ENCODE results near the gene PDAP1. TPM values are rescaled to one million over a fixed set of nuclear protein-coding genes. Genes with fewer than 3 reads are reported as not detected.

PDAP1 gene
- total and polyA plus RNA-seq, 9 of the 15 experiments (the other 6 are each of a cell fraction or from before 2014, with no cell fraction given), result 10.2 to 315 (median 129) TPM

GRCh38 chr7:99408379-99409191, at the start of gene PDAP1, which contains the start of gene BUD31 (continued):
- TF ChIP-seq CHD7 (IDR thresholded peaks at IDR 0.05; ENCODE audit: low read depth, low read length) (no peak), KLF16 (IDR thresholded peaks at IDR 0.05) (no peak), HES1 (IDR thresholded peaks at IDR 0.05; ENCODE audit: low read depth) (no peak), FOS (IDR thresholded peaks at IDR 0.05; ENCODE audit: extremely low read depth, insufficient read length) (no peak), POLR2B (IDR thresholded peaks at IDR 0.05; ENCODE audit: low read depth, partially characterized antibody) (peak; percentile 92), ZNF140 (CRISPR knock-in tag; IDR thresholded peaks at IDR 0.05) (no peak), E4F1 (CRISPR knock-in tag; IDR thresholded peaks at IDR 0.05; ENCODE audit: borderline replicate concordance) (no peak), BRCA1 (IDR thresholded peaks at IDR 0.05) (no peak), BRCA1 (CRISPR knock-in tag; IDR thresholded peaks at IDR 0.05) (no peak), CBX8 (IDR thresholded peaks at IDR 0.05; ENCODE audit: borderline replicate concordance, extremely low read depth, low read depth, low read length, poor library complexity, severe bottlenecking) (no peak), FOXP1 (CRISPR knock-in tag; IDR thresholded peaks at IDR 0.05) (peak; percentile 42), GABPA (tag; conservative IDR thresholded peaks at IDR 0.05; ENCODE audit: low read depth) (peak; percentile 100), EP400 (IDR thresholded peaks at IDR 0.05) (peak; percentile 100)

Measured in K562 (cell line).